ENCODE data around the gene SRSF1. TPM values are rescaled to one million over a fixed set of nuclear protein-coding genes. Genes with fewer than 3 reads are reported as not detected.
A peak's percentile ranks its signal among the peaks of the same experiment; 100 is the strongest.

SRSF1 gene
- total RNA-seq, 1 experiment from 2014 or later, result 381 TPM

- Mint-ChIP-seq H3K9me3 (ENCODE audit: unreplicated experiment) (no peaks in the 10 kb centered on the region), H3K4me3 (ENCODE audit: unreplicated experiment) (no peak overlapping the region), H3K27ac (ENCODE audit: low read depth, unreplicated experiment) (no peak overlapping the region), H3K4me1 (ENCODE audit: insufficient read depth, unreplicated experiment) (peaks cover 18% of the 10 kb centered on the region), H3K27me3 (ENCODE audit: insufficient read depth, unreplicated experiment) (no peaks in the 10 kb centered on the region), H3K36me3 (ENCODE audit: insufficient read depth, unreplicated experiment) (peaks cover 85% of the 10 kb centered on the region)
- ChIA-PET CTCF (interaction anchor here (0.6 to 15.6 kb wide), 42 partner anchors 10 to 909 kb away, joined by 3 to 418 read pairs (median 4); partner anchors contain the start of genes CUEDC1, MRPS23 and RNF43), POLR2A (interaction anchor here (1.1 to 6.5 kb wide), 18 partner anchors 7 to 418 kb away, joined by 3 to 62 read pairs (median 6); partner anchors contain the start of genes MRPS23, RNF43, SRSF1 and VEZF1)
- no TSS peak for BruUV-seq (replicated peaks)
- TF ChIP-seq CTCF (IDR thresholded peaks at IDR 0.05; ENCODE audit: unreplicated experiment), result peak; percentile 54
- DNase-seq (ENCODE audit: unreplicated experiment), result peak; percentile 73
- intact Hi-C loops (cut with micrococcal nuclease), result loop anchor here (1.0 to 10.0 kb wide), 3 partner anchors 113 to 895 kb away; no protein-coding TSS in a partner anchor
Observed at GRCh38 chr17:57999496-58000017, 7.5 kb downstream of the SRSF1 start.

GRCh38 chr17:57999010-57999495 lies 8.0 kb downstream of the SRSF1 start:
- no peak for TF ChIP-seq CTCF (IDR thresholded peaks at IDR 0.05; ENCODE audit: unreplicated experiment)
- BruUV-seq (replicated peaks), result no TSS peak
- Mint-ChIP-seq H3K9me3 (ENCODE audit: unreplicated experiment) (no peaks in the 10 kb centered on the region), H3K36me3 (ENCODE audit: insufficient read depth, unreplicated experiment) (peaks cover 80% of the 10 kb centered on the region), H3K4me1 (ENCODE audit: insufficient read depth, unreplicated experiment) (peaks cover 18% of the 10 kb centered on the region), H3K27ac (ENCODE audit: low read depth, unreplicated experiment) (no peak overlapping the region), H3K27me3 (ENCODE audit: insufficient read depth, unreplicated experiment) (no peaks in the 10 kb centered on the region), H3K4me3 (ENCODE audit: unreplicated experiment) (no peak overlapping the region)
- CTCF ChIA-PET, result interaction anchor here (0.6 to 15.6 kb wide), 40 partner anchors 9 to 768 kb away, joined by 3 to 418 read pairs (median 4); partner anchors contain the start of genes CUEDC1, MRPS23 and RNF43
- intact Hi-C loops (cut with micrococcal nuclease), result loop anchor here (1.0 to 10.0 kb wide), 3 partner anchors 114 to 894 kb away; no protein-coding TSS in a partner anchor
- POLR2A ChIA-PET, result interaction anchor here (1.1 to 6.5 kb wide), 17 partner anchors 8 to 419 kb away, joined by 3 to 62 read pairs (median 6); partner anchors contain the start of genes MRPS23, RNF43, SRSF1 and VEZF1
- DNase-seq (ENCODE audit: unreplicated experiment), result no peak

- no TSS peak for BruUV-seq (replicated peaks)
- intact Hi-C loops (cut with micrococcal nuclease), result loop anchor here (10.0 kb wide), 1 partner anchor 892 kb away; no protein-coding TSS in a partner anchor
- POLR2A ChIA-PET, result interaction anchor here (0.6 to 6.5 kb wide), 12 partner anchors 8 to 1056 kb away, joined by 3 to 62 read pairs (median 4); partner anchors contain the start of genes CUEDC1, DYNLL2, MRPS23 and SRSF1
- H3K9me3 Mint-ChIP-seq (ENCODE audit: unreplicated experiment), result no peaks in the 10 kb centered on the region
- no peaks in the 10 kb centered on the region for H3K27me3 Mint-ChIP-seq (ENCODE audit: insufficient read depth, unreplicated experiment)
- H3K36me3 Mint-ChIP-seq (ENCODE audit: insufficient read depth, unreplicated experiment), result peaks cover 71% of the 10 kb centered on the region
- CTCF ChIA-PET, result interaction anchor here (0.6 to 15.6 kb wide), 15 partner anchors 10 to 1218 kb away, joined by 3 to 418 read pairs (median 3); partner anchors contain the start of gene MRPS23
- DNase-seq (ENCODE audit: unreplicated experiment), result no peak
- no peak overlapping the region for H3K4me3 Mint-ChIP-seq (ENCODE audit: unreplicated experiment)
- no peak for TF ChIP-seq CTCF (IDR thresholded peaks at IDR 0.05; ENCODE audit: unreplicated experiment)
- no peak overlapping the region for H3K27ac Mint-ChIP-seq (ENCODE audit: low read depth, unreplicated experiment)
- peaks cover 9% of the 10 kb centered on the region for H3K4me1 Mint-ChIP-seq (ENCODE audit: insufficient read depth, unreplicated experiment)
Observed at GRCh38 chr17:57997085-57997809, 9.8 kb downstream of the SRSF1 start.
